HEK293T (cell line): Measurements from ENCODE around the gene SCAI.
"Not testable (repeated sequence)": the region's sequence is repeated elsewhere in the genome, so short reads cannot be mapped to it uniquely, and the experiment has no call there.

Source experiments
- CTCF ChIA-PET: fragments of 350-600 bp; formaldehyde crosslinking; extraction: SDS; loops from one replicate; lab custom pipeline; 2021; ENCODE audit warnings: antibody characterized with exemption, inconsistent platforms; lab: Yijun Ruan, JAX
- POLR2A ChIA-PET: fragments of 350-600 bp; formaldehyde crosslinking; extraction: SDS; loops from one replicate; lab custom pipeline; 2020; ENCODE audit warnings: antibody characterized with exemption, inconsistent platforms; lab: Yijun Ruan, JAX
- DNase-seq: peaks from one replicate; pipeline ENCODE4 v3.0.0; 2012; ENCODE audit warnings: mixed read lengths; ENCODE audit errors: extremely low spot score
- ARNT ChIP-seq: fragments of 450-650 bp; IDR thresholded peaks from 2 replicates; pipeline ENCODE4 v1.6.1; 2017; ENCODE audit warnings: mild to moderate bottlenecking
- BHLHE40 ChIP-seq: fragments of 450-650 bp; IDR thresholded peaks from 2 replicates; pipeline ENCODE4 v1.6.1; 2016; ENCODE audit warnings: mild to moderate bottlenecking, moderate library complexity, borderline replicate concordance
- CTBP1 ChIP-seq: fragments of 450-650 bp; IDR thresholded peaks from 2 replicates; pipeline ENCODE4 v1.6.1; 2016; ENCODE audit warnings: borderline replicate concordance
- ELF4 ChIP-seq: fragments of 450-650 bp; IDR thresholded peaks from 2 replicates; pipeline ENCODE4 v1.6.1; 2017; ENCODE audit warnings: antibody characterized with exemption
- FOXA1 ChIP-seq: fragments of 450-650 bp; IDR thresholded peaks from 2 replicates; pipeline ENCODE4 v1.6.1; 2016; ENCODE audit warnings: mild to moderate bottlenecking
- FOXK2 ChIP-seq: fragments of 450-650 bp; IDR thresholded peaks from 2 replicates; pipeline ENCODE4 v1.6.1; 2016; ENCODE audit warnings: mild to moderate bottlenecking
- FOXM1 ChIP-seq: fragments of 450-650 bp; IDR thresholded peaks from 2 replicates; pipeline ENCODE4 v1.6.1; 2017; ENCODE audit warnings: mild to moderate bottlenecking, borderline replicate concordance
- HDGF ChIP-seq: fragments of 450-650 bp; IDR thresholded peaks from 2 replicates; pipeline ENCODE4 v1.6.1; 2017; ENCODE audit warnings: antibody characterized with exemption, borderline replicate concordance
- L3MBTL2 ChIP-seq: fragments of 450-650 bp; conservative IDR thresholded peaks from 2 replicates; pipeline ENCODE4 v1.6.1; 2016; ENCODE audit warnings: mild to moderate bottlenecking
- LEF1 ChIP-seq: fragments of 450-650 bp; IDR thresholded peaks from 2 replicates; pipeline ENCODE4 v1.6.1; 2017; ENCODE audit warnings: mild to moderate bottlenecking, borderline replicate concordance
- NFRKB ChIP-seq: fragments of 450-650 bp; IDR thresholded peaks from 2 replicates; pipeline ENCODE4 v1.6.1; 2016; ENCODE audit warnings: mild to moderate bottlenecking, moderate library complexity
- SP1 ChIP-seq: fragments of 450-650 bp; IDR thresholded peaks from 2 replicates; pipeline ENCODE4 v1.6.1; 2017
- SUZ12 ChIP-seq: fragments of 450-650 bp; IDR thresholded peaks from 2 replicates; pipeline ENCODE4 v1.6.1; 2016; ENCODE audit warnings: mild to moderate bottlenecking
- TARDBP ChIP-seq: fragments of 450-650 bp; IDR thresholded peaks from 2 replicates; pipeline ENCODE4 v1.6.1; 2016
- ZNF384 ChIP-seq: fragments of 450-650 bp; IDR thresholded peaks from 2 replicates; pipeline ENCODE4 v1.6.1; 2016
- TF ChIP-seq, protein P1 (sequence below): fragments of 450-650 bp; IDR thresholded peaks from 2 replicates; pipeline ENCODE4 v1.6.1; 2016

Gene SCAI

DNA sequence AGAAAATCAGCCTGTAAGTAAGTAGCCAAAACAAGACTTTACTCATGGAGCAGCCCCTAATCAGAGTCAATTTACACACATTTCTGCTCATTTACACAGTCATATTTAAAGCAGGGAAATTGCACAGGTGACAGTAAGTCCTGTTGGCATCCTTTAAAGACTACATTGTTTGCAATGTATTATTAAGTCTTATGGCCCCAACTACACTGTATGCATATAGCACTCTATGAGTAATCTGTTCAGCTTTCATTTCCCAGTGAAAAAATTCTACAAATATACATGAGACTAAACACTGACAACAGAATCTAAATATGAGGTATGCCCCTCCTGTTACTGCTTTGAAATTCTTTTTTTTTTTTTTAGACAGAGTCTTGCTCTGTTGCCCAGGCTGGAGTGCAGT, 26.6 kb upstream of the SCAI start:
- ChIA-PET CTCF (no interaction called here), POLR2A (no interaction called here)
- DNase-seq, result no peak
- TF ChIP-seq LEF1 (no peak), BHLHE40 (no peak), SP1 (no peak), TARDBP (no peak), ARNT (no peak), L3MBTL2 (no peak), FOXK2 (no peak)

DNA sequence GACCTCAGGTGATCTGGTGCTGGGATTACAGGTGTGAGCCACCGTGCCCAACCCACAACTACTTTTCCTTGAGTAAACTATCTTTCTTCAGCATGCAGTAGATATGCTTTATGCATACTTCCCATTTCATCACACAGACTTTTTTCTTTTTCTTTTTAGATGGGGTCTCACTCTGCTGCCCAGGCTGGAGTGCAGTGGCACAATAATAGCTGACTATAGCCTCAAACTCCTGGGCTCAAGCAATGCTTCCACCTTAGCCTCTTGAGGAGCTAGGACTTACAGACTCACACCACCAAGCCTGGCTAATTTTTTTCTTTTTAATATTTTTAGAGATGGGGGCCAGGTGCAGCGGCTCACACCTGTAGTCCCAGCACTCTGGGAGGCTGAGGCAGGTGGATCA, 23.4 kb upstream of the SCAI start:
- no peak for TF ChIP-seq TARDBP
- no peak for TF ChIP-seq FOXK2
- no peak for TF ChIP-seq NFRKB
- TF ChIP-seq ARNT, result no peak
- TF ChIP-seq, protein P1, sequence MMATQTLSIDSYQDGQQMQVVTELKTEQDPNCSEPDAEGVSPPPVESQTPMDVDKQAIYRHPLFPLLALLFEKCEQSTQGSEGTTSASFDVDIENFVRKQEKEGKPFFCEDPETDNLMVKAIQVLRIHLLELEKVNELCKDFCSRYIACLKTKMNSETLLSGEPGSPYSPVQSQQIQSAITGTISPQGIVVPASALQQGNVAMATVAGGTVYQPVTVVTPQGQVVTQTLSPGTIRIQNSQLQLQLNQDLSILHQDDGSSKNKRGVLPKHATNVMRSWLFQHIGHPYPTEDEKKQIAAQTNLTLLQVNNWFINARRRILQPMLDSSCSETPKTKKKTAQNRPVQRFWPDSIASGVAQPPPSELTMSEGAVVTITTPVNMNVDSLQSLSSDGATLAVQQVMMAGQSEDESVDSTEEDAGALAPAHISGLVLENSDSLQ, result no peak
- no peak for TF ChIP-seq SUZ12
- no peak for TF ChIP-seq CTBP1
- TF ChIP-seq FOXA1, result no peak
- TF ChIP-seq ZNF384, result no peak
- TF ChIP-seq L3MBTL2, result no peak
- TF ChIP-seq SP1, result no peak
- TF ChIP-seq FOXM1, result no peak
- TF ChIP-seq LEF1, result no peak
- TF ChIP-seq HDGF, result no peak
- no peak for TF ChIP-seq ELF4
- TF ChIP-seq BHLHE40, result no peak
- ChIA-PET CTCF (no interaction called here), POLR2A (no interaction called here)
- no peak for DNase-seq

DNA sequence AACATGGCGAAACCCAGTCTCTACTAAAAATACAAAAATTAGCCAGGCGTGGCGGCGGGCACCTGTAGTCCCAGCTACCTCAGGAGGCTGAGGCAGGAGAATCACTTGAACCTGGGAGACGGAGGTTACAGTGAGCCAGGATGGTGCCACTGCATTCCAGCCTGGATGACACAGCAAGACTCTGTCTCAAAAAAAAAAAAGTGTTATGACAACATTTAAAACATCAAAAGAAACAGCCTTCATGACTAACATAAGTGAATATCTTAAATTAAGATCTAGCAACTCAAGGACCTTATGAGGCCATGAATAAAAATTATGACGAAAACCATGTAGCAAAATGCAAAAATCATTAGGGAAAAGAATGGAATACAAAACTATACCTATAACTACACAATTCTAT, 19.6 kb upstream of the SCAI start:
- CTCF ChIA-PET, result interaction anchor here (0.6 kb wide), 1 partner anchor 28 kb away, joined by 3 read pairs; no protein-coding TSS in a partner anchor
- POLR2A ChIA-PET, DNase-seq: not testable (repeated sequence)

DNA sequence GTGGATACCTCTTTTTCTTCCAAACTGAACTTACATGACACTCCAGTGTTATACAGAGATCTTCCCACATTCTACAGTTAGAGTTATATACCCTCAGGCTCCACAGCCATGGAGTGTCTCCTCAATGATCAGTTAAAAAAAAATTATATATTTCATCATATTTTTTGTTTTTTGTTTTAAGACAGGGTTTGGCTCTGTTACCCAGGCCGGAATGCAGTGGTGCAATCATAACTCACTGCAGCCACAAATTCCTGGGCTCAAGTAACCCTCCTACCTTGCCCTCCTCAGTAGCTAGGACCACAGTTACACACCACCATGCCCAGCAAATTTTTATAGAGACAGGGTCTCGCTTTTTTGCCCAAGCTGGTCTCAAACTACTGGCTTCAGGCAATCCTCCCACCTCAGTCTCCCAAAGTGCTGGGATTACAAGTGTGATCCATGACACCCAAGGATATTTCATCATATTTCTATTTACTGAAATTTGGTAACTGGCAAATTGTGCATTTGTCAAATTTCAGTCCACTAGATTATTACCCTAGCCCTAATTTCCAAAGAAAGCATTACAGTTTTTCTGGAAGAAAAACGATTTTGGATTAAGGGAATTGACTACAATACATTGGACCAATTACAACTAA, 18.1 kb upstream of the SCAI start:
- ChIA-PET POLR2A (no interaction called here), CTCF (no interaction called here)
- DNase-seq, result no peak
- TF ChIP-seq TARDBP (no peak), NFRKB (no peak), HDGF (no peak), CTBP1 (no peak), ARNT (no peak), L3MBTL2 (no peak), ZNF384 (no peak), SUZ12 (no peak), FOXM1 (no peak), ELF4 (no peak)
- TF ChIP-seq, protein P1, result no peak

DNA sequence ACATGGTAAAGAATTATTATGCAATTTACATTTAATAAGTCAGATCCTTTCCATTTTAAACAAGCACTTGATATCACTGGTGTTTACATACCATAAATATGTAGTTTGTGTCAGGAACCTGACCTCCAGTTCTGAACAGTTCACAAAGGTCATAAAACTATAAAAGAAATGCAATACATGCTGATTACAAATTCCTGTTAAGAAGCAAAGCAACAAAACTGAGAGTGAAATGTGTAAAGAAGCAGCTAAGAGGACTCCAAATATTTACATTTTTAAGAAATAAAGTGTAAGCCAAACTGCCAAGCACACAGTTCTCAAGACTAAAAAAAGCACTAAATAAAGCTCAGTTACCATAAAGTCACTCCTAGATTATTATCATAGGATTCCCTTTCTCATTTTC, 17.4 kb upstream of the SCAI start:
- no peak for TF ChIP-seq FOXK2
- TF ChIP-seq TARDBP, result no peak
- TF ChIP-seq FOXA1, result no peak
- no peak for TF ChIP-seq FOXM1
- no peak for TF ChIP-seq CTBP1
- TF ChIP-seq LEF1, result no peak
- TF ChIP-seq, protein P1, result no peak
- TF ChIP-seq ARNT, result no peak
- no peak for TF ChIP-seq SP1
- no peak for TF ChIP-seq HDGF
- TF ChIP-seq ZNF384, result no peak
- no peak for TF ChIP-seq ELF4
- TF ChIP-seq BHLHE40, result no peak
- TF ChIP-seq L3MBTL2, result no peak
- no peak for TF ChIP-seq SUZ12
- no peak for TF ChIP-seq NFRKB
- DNase-seq, result no peak
- ChIA-PET CTCF (no interaction called here), POLR2A (no interaction called here)

DNA sequence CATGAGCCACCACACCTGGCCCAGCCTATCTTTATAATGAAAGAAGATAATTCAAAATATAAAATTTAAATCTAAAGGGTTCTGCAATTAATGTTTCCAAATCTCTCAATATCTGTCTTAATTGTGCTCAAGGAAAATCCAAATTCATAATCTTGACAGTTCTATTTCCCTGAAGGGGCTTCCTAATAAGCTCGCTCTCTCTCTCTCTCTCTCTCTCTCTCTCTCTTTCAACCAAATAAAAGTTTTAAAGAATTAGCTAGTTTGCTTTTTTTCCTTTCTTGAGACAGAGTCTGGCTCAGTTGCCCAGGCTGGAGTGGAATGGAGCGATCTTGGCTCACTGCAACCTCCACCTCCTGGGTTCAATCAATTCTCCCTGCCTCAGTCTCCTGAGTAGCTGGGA, 13.2 kb upstream of the SCAI start:
- CTCF ChIA-PET, result no interaction called here
- DNase-seq, result no peak
- POLR2A ChIA-PET, result no interaction called here
- TF ChIP-seq ELF4 (no peak), FOXK2 (no peak)
- TF ChIP-seq, protein P1, result no peak
